ENCODE results near the gene YPEL1.
A peak's percentile ranks its signal among the peaks of the same experiment; 100 is the strongest.
"Not testable (repeated sequence)": the region's sequence is repeated elsewhere in the genome, so short reads cannot be mapped to it uniquely, and the experiment has no call there.

The YPEL1 gene

DNA sequence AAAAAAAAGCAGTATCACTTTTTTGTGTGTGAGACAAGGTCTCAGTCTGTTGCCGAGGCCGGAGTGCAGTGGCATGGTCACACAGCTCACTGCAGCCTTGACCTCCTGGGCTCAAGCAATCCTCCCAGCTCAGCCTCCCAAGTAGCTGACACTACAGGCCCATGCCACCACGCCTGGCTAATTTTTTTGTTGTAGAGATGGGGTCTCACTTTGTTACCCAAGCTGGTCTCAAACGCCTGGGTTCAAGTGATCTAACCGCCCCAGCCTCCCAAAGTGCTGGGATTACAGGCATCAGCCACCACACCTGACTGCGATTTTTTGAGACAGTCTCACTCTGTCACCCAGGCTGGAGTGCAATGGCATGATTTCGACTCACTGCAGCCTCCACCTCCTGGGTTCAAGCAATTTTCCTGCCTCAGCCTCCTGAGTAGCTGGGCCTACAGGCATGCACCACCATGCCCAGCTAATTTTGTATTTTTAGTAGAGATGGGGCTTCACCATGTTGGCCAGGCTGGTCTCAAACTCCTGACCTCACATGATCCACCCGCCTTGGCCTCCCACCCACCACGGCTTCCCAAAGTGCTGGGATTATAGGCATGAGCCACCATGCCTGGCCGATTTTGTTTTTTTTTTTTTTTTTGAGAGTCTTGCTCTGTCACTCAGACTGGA, 15.3 kb downstream of the YPEL1 start:
- DNase-seq = not testable (repeated sequence)

DNA sequence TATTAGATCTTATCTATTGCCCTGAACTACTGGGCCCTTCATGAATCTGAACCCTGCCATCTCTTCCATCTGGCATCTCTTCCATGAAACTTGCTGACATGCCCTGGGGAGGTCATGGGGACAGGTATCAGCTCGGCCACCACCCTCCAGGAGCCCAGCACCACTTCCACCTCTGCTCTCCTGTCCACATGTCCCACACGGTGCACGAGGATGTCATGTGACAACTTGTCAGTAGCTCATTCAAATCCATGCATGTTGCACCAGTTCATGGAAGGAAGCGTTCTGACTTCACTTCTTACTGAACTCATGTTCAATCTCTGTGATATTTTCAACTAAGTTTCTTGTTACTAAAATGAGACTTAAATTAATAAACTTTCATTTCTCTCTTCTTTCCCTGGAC, 16.6 kb downstream of the YPEL1 start:
- DNase-seq = no peak

- no peak for DNase-seq
These were observed 17.1 kb downstream of the YPEL1 start for GRCh38 chr22:21718499-21718898.

DNA sequence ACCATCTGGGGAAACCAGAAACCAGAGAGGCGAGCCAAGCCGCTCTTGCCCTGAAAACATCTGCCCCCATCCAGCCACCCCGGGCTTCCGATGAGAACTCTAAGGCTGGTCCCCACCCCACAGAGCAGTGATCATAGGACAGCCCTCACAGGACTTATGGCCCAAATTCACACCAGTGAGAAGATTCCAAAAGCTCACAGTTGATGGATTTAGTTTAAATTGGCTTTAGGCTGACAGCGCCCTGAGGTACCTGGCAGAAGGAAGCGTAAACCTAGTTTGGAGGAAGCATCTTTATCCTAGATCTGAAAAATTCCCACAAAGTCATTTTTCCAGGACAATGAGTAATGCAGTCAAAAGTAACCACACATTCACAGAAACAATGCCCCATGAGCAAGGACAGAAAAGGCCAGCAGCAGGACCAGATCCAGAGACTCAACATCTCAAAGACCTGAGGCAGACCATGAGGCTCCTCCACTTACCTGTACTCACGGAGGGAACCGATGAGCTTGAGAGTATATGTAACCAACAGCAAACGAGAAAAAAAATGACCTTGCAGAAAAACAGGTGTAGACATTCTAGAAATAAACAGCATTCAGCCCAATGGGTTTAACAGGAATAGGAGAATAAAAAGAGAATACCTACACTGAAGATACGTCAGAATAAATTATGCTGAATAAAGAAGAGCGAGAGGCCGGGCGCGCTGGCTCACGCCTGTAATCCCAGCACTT, 19.0 kb downstream of the YPEL1 start:
- DNase-seq = not testable (repeated sequence)

DNA sequence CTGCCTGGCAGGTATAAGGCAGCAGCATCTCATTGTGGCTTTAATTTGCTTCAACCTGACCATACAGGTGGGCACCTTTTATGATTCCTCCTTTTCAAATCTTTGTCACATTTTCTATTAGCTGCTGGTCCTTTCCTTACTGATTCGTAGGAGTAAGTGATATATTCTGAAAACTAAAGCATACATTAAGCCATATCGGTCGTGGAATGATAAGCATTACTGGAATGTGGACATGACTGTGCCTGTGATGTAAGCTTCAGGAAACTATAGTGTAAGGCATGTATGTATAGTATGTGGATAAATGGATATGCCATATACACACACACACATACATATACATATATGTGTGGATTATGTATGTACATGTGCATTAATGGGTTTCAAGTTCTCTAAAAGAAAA, 20.8 kb downstream of the YPEL1 start:
- no peak for DNase-seq

DNA sequence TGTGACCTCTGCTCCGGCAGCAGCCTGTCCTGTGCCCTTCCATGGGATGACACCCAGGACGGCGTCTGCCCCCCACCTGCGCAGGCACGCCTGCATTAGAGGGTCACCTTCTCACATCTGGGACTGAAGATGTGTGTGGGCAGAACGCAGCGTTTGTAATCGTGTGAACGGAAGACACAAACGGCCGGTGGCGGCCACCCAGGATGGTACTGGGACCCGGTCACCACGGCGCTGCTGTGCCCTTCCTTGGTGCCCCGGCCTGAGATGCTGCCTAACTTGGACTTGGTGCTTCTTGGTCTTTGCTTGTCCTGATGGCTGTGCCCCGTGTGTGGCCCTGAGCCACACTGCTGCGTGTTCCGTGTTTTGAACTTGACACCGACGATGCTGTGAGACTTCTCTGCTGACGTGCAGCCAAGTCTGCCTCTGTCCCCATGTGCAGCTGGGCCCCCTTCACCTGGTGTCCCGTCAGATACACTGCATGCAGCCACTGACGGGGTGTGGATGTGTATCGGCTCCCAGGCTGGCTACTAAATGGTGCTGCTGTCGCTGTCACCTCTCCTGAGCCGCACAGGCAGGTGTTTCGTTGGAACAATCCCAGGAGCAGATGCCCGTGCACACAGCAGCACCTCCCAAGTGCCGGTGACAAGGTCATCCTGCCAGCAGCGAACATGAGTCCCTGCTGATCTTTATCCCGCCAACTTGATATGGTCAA, 21.4 kb downstream of the YPEL1 start:
- no peak for DNase-seq

GRCh38 chr22:21713428-21714058, 22.1 kb downstream of the YPEL1 start:
- DNase-seq = no peak

DNA sequence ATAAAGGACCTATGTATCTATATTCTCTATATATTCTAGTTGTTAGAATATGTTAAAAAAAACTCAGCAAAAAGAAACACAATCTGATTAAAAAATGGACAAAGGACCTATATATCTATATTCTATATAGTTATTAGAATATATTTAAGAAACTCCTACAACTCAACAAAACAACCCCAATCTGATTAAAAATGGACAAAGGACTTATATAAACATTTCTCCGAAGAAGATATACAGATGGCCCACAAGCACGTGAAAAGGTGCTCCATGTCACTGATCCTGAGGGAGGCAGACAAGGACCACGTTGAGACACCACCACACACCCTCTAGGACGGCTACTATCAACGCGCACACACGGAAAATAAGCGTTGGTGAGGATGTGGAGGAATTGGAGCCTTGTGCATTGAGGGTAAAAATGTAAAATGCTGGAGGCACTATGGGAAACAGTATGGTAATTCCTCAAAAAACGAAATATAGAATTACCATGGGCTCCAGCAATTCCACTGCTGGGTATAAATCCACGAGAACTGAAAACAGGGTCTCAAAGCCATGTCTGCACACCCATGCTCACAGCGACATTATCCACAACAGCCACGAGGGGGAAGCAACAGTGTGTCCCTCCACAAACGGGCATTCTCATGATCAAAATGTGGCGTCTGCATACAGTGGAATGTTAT, 22.7 kb downstream of the YPEL1 start:
- peak; percentile 50 for DNase-seq

DNA sequence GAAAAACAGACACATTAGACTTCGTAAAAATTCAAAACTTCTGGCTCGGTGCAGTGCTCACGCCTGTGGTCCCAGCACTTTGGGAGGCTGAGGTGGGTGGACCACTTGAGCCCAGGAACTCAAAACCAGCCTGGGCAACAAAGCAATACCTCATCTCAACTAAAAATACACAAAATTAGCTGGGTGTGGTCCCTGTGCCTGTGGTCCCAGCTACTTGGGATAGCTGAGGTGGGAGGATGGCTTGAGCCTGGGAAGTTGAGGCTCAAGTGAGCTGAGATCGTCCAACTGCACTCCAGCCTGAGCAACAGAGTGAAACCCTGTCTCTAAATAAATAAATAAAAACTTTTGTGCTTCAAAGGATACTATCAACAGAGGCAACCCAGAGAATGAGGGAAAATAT, 23.7 kb downstream of the YPEL1 start:
- no peak for DNase-seq

GRCh38 chr22:21710156-21710555, 25.4 kb downstream of the YPEL1 start:
- DNase-seq = no peak

GRCh38 chr22:21709688-21710087, 25.9 kb downstream of the YPEL1 start:
- DNase-seq = no peak

- DNase-seq = no peak
These were observed 26.6 kb downstream of the YPEL1 start for GRCh38 chr22:21708960-21709359.

DNA sequence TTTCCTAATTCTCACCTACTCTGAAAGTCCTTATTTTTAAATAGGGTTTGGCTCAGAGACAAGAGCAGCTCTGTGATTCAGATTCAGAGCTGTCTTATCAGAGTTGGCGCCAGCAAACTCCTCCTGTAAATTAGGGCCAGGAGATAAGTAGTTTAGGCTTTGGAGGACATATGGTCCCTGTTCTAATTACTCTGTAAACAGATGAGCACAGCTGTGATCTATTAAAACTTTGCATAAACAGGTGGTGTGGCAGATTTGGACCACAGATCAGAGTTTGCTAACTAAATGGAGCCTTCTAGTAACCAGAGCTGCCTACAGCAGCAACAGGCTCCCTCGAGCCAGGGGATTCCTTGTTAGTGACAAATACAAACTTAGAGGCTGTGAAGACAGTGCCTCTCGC, 27.9 kb downstream of the YPEL1 start:
- peak; percentile 95 for DNase-seq

- no peak for DNase-seq
These were observed 31.8 kb downstream of the YPEL1 start for GRCh38 chr22:21703684-21704316.

DNA sequence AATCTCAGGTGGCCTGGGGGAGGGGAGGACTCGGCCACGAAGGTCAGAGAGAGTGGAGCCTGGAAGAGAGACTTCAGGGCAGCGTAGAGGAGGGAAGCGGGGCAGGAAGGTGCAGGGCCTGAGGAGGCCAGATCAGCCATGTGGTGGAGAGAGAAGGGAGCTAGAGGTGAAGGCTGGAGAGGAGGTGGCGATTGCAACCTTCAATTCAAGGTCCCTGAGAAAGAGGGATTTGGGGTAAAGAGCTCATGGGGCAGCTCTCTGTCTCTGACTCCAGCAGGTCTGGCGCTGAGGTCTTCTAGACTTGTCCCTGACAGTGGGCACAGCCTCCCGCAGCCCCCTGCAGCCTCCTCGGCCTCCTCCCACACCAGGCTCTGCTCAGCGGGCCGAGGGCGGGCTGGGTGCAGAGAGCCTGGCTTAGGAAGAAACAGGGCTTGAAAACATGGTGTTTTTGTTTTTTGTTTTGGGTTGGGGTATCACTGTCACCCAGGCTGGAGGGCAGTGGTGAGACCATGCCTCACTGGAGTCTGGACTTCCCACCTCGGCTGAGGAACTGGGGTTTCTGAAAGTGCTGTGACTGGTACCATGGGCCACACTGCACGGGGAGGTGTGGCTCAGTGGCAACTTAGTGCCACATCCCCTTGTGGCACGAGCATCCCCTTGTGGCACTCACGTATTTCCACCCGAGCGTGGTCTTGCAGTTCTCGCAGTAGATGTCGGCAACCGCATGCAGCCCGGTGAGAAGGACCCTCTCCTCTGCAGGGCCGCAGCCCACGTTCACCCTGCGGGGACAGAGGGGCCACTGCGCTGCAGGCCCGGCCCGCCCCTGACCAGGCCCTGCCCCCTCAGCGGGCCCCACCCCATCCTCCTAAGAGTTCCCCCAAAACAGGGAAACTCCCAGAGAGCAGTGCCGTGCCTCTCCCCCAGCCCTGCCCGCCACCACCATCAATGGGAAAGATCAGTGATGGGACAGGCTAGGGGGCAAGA, 32.6 kb downstream of the YPEL1 start:
- no peak for DNase-seq

GRCh38 chr22:21702094-21702493, 33.5 kb downstream of the YPEL1 start:
- no peak for DNase-seq

DNA sequence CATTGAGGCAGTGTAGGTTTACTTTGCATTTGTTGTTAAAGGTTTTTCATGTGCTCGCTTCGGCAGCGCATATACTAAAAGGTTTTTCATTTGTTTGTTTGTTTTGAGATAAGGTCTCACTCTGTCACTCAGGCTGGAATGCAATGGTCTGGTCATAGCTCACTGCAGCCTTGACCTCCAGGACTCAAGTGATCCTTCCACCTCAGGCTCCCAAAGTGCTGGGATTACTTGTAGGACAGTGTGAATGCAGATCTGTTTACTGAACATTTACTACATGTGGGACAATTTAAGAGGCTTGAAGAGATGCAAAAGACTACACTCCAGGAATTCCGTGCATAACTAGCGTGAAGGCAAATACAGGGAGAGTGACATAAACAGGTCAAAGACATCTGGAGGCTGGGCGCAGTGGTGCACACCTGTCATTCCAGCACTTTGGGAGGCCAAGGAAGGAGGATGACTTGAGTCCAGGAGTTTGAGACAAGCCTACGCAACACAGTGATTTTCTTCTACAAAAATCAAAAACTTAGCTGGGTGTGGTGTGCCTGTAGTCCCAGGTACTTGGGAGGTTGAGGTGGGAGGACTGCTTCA, 34.1 kb downstream of the YPEL1 start:
- no peak for DNase-seq

DNA sequence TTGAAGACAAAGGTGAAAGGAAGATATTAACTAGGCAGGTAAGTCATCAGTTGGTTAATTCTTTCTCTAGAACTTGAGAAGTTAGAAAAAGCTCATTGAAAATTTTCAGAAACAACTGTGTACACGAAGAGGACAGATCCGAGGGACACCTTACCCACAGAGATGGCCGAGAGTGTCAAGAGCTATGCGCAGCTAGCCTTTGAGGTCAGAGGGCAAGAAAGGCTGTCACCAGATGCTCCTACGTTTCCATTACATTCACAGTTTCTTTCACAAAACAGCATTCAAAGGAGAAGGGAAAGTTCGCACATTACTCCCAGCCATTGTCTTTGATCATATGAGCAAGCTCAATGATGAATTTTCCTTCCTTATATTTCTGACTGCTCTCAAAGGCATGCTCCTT, 34.8 kb downstream of the YPEL1 start:
- DNase-seq = no peak

GRCh38 chr22:21699643-21700042, 36.0 kb downstream of the YPEL1 start:
- DNase-seq = no peak

GRCh38 chr22:21698430-21699329, 36.9 kb downstream of the YPEL1 start:
- no peak for DNase-seq

All from DMS 273 treated with DMSO at 0.1 percent for 48 hours (cell line).